T-helper 1 cell treated with Interleukin-12 subunit alpha and Interleukin-12 subunit beta and Interleukin-4 antibody, amounts not matched to agents 30 μg/mL and 1 μg/mL, for 36 hours (primary cell): ENCODE measurements around the gene GPR132.
A peak's percentile ranks its signal among the peaks of the same experiment; 100 is the strongest.
"Not testable (repeated sequence)": the region's sequence is repeated elsewhere in the genome, so short reads cannot be mapped to it uniquely, and the experiment has no call there.

Experiments used
- H3K27ac Mint-ChIP-seq: one replicate; pipeline ENCODE4 v1.8.0; 2021; ENCODE audit warnings: mild to moderate bottlenecking, mixed read lengths
- H3K27me3 Mint-ChIP-seq: one replicate; pipeline ENCODE4 v1.8.0; 2021; ENCODE audit warnings: low read depth, mixed read lengths
- H3K36me3 Mint-ChIP-seq: one replicate; pipeline ENCODE4 v1.8.0; 2021; ENCODE audit warnings: low read depth, mixed read lengths
- H3K4me1 Mint-ChIP-seq: one replicate; pipeline ENCODE4 v1.8.0; 2021; ENCODE audit warnings: low read depth, mixed read lengths
- H3K4me3 Mint-ChIP-seq: one replicate; pipeline ENCODE4 v1.8.0; 2021; ENCODE audit warnings: mild to moderate bottlenecking, moderate library complexity, mixed read lengths
- H3K9me3 Mint-ChIP-seq: one replicate; pipeline ENCODE4 v1.8.0; 2021; ENCODE audit warnings: mixed read lengths

GPR132 gene

DNA sequence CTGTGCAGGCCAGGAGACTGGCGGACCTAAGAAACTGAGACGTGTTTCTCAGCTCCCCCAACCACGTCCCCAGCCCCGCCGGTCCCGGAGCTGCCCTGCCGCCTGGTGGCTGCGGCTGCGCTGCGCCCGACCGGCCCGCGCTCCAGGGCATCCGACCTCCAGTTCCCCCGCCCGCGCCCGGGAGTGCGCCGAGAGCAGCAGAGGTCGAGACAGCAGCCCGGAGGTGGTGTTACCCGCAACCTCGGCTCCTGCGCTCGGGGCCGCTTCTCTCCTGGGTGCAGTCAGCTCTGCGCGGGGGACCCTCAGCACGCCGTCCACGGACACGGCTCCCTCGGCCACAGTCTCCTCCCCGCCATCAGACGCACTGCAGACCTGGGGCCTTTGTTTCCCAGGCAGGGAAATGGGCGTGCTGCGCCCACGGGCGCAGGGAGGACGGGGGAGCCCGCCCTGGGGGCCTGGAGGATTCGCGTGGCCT lies 21.6 kb upstream of the GPR132 start:
- no peaks in the 10 kb centered on the region for H3K9me3 Mint-ChIP-seq
- H3K27ac Mint-ChIP-seq = no peak overlapping the region
- peaks cover 27% of the 10 kb centered on the region for H3K27me3 Mint-ChIP-seq
- peaks cover 10% of the 10 kb centered on the region for H3K4me1 Mint-ChIP-seq
- no peaks in the 10 kb centered on the region for H3K36me3 Mint-ChIP-seq
- peak overlapping the region; percentile 74 for H3K4me3 Mint-ChIP-seq

GRCh38 chr14:105085766-105086165 lies 20.5 kb upstream of the GPR132 start:
- H3K36me3 Mint-ChIP-seq = no peaks in the 10 kb centered on the region
- no peaks in the 10 kb centered on the region for H3K9me3 Mint-ChIP-seq
- H3K27ac Mint-ChIP-seq = no peak overlapping the region
- peaks cover 9% of the 10 kb centered on the region for H3K4me1 Mint-ChIP-seq
- no peak overlapping the region for H3K4me3 Mint-ChIP-seq
- H3K27me3 Mint-ChIP-seq = peaks cover 27% of the 10 kb centered on the region

DNA sequence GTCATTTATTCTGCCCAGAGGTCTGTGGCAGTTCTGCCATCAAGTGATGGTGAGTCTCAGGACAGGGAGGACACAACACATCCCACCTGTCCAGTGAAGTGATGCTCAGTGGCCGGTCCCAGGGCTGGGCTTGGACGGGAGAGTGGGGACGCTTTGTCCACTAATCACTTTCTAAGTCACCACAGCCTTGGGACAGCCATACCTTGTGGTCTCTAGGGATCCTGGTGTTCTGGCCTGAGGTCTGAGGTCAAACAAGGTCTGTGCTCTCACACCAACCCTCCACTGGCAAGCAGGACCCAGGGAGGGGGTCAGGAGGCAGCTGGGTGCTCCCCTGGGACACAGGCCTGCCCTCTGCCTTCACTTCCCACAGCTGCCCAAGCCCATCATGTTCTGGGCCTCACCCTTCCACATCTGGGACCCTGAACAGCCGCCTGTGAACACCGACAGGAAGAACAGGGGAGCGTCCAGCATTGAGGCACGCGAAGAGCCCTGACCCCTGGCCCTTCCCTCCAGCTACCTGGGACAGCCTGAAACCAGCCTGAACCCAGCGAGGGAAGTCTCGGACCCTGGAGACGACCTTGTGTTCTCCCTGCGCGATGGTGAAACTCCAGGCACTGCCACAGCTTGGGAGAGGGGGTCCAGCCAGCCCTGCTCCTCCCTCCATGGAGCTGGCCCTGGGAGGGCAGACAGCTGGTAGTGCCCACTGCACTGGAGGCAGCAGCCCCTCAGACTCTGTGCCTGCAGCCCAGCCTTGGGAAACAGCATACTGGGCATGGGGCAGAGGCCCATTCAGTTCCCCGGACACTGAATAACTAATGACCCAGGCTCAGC lies 19.7 kb upstream of the GPR132 start:
- H3K4me3 Mint-ChIP-seq = no peak overlapping the region
- H3K9me3 Mint-ChIP-seq = no peaks in the 10 kb centered on the region
- H3K4me1 Mint-ChIP-seq = peaks cover 5% of the 10 kb centered on the region
- H3K27ac Mint-ChIP-seq = no peak overlapping the region
- peaks cover 29% of the 10 kb centered on the region for H3K27me3 Mint-ChIP-seq
- no peaks in the 10 kb centered on the region for H3K36me3 Mint-ChIP-seq

DNA sequence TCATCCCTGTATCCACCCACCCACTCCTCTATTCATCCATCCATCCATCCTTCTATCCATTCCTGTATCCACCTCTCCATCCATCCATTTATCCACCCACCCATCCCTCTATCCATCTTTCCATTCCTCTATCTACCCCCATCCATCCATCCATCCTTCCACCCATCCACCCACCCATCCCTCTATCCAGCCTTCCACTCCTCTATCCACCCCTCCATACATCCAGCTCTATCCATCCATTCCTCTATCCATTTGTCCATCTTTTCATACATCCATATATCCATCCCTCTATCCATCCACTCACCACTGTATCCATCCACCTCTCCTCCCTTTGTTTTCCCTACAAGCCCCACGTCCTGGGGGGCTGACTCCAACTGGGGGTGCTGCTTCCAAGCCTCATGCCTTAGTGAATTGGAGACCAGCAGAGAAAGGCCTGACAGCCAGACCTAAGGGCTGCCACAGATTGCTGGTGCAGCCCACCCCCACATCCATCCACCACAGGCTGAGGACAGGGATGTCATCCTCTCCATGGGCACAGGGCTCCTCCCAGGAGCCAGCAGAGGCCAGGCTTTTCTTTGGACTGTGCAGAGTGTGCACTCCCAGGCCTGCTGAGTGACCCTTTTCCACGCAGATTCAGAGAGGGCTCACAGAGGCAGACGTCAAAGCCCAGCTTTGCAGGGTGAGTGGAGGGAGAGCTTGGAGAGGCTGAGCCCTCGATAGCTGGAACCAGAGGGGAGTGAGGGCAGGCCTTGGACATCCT lies 18.9 kb upstream of the GPR132 start:
- Mint-ChIP-seq H3K4me3 (no peak overlapping the region), H3K27me3 (peaks cover 29% of the 10 kb centered on the region), H3K9me3 (no peaks in the 10 kb centered on the region), H3K27ac (no peak overlapping the region), H3K4me1 (peaks cover 5% of the 10 kb centered on the region), H3K36me3 (no peaks in the 10 kb centered on the region)

DNA sequence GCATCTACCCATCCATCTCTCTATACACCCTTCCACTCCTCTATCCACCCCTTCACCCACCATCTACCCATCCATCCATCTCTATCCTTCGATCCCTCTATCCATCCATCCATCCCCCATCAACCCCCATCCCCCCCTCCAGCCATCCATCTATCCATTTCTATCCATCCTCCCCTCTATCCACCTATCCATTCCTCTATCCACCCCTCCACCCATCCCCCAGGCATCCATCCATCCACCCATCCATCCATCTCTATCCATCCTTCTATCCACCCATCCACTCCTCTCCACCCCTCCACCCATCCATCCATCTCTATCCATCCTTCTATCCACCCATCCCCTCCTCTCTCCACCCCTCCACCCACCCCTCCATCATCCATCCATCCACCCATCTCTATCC lies 17.5 kb upstream of the GPR132 start:
- Mint-ChIP-seq H3K9me3 (no peaks in the 10 kb centered on the region), H3K27ac (no peak overlapping the region), H3K4me1 (peaks cover 5% of the 10 kb centered on the region), H3K27me3 (peaks cover 18% of the 10 kb centered on the region), H3K4me3 (no peak overlapping the region), H3K36me3 (no peaks in the 10 kb centered on the region)

DNA sequence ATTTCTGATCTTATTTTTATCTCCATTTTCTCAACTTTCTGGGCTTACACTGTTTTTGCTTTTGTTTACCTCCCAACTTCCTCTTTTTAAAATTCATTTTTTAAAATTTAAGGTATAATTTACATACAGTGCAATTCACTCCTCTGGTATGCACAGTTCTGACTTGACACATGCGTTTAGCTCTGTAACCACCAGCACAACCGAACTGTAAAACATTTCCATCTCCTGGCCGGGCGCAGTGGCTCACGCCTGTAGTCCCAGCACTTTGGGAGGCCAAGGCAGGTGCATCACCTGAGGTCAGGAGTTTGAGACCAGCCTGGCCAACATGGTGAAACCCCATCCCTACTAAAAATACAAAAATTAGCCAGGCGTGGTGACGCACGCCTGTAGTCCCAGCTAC lies 16.2 kb upstream of the GPR132 start:
- H3K9me3 Mint-ChIP-seq, H3K4me3 Mint-ChIP-seq, H3K27ac Mint-ChIP-seq: not testable (repeated sequence)

GRCh38 chr14:105080161-105080560 lies 14.9 kb upstream of the GPR132 start:
- peaks cover 11% of the 10 kb centered on the region for H3K4me1 Mint-ChIP-seq
- no peak overlapping the region for H3K27ac Mint-ChIP-seq
- H3K9me3 Mint-ChIP-seq = no peaks in the 10 kb centered on the region
- peaks cover 18% of the 10 kb centered on the region for H3K27me3 Mint-ChIP-seq
- H3K4me3 Mint-ChIP-seq = no peak overlapping the region
- H3K36me3 Mint-ChIP-seq = no peaks in the 10 kb centered on the region

More for the DNA sequence above, 16.2 kb upstream of the GPR132 start:
- not testable (repeated sequence) for H3K36me3 Mint-ChIP-seq, H3K4me1 Mint-ChIP-seq
- H3K27me3 Mint-ChIP-seq = peaks cover 18% of the 10 kb centered on the region

DNA sequence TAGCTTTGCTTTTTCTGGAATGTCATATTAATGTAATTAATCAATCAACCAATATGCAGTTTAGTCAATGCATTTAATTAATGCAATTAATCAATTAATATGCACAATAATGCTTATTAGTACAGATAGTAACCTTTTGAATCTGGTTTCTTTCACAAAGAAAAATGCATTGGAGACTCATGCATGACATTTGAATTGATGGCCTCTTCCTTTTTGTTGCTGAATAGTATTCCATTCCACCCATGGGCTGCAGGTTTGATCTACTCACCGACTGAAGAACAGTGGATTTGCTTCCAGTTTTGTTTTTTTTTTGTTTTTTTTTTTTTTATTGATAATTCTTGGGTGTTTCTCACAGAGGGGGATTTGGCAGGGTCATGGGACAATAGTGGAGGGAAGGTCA lies 13.1 kb upstream of the GPR132 start:
- Mint-ChIP-seq H3K4me1 (peaks cover 11% of the 10 kb centered on the region), H3K27me3 (peaks cover 5% of the 10 kb centered on the region), H3K4me3 (no peak overlapping the region), H3K9me3 (no peaks in the 10 kb centered on the region), H3K27ac (no peak overlapping the region), H3K36me3 (no peaks in the 10 kb centered on the region)

DNA sequence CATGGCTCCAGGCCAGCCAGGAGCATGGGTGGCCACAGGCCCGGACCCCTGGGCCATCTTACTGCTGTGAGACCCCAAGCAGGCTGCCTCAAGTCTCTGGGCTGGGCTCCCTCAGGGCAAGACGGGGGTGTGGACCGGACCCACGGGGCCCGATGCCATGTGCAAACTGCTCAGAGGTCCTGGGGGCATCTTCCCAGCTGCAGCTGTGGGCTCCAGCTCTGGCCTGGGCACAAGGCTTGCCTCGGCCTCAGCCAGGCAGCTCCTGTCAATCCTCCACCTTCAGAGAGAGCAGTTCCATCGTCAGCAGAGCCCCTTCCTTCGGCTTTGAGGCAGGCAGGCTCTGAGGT lies 12.4 kb upstream of the GPR132 start:
- H3K4me1 Mint-ChIP-seq = peaks cover 11% of the 10 kb centered on the region
- H3K9me3 Mint-ChIP-seq = no peaks in the 10 kb centered on the region
- H3K36me3 Mint-ChIP-seq = no peaks in the 10 kb centered on the region
- H3K27me3 Mint-ChIP-seq = peaks cover 5% of the 10 kb centered on the region
- H3K4me3 Mint-ChIP-seq = no peak overlapping the region
- H3K27ac Mint-ChIP-seq = no peak overlapping the region

DNA sequence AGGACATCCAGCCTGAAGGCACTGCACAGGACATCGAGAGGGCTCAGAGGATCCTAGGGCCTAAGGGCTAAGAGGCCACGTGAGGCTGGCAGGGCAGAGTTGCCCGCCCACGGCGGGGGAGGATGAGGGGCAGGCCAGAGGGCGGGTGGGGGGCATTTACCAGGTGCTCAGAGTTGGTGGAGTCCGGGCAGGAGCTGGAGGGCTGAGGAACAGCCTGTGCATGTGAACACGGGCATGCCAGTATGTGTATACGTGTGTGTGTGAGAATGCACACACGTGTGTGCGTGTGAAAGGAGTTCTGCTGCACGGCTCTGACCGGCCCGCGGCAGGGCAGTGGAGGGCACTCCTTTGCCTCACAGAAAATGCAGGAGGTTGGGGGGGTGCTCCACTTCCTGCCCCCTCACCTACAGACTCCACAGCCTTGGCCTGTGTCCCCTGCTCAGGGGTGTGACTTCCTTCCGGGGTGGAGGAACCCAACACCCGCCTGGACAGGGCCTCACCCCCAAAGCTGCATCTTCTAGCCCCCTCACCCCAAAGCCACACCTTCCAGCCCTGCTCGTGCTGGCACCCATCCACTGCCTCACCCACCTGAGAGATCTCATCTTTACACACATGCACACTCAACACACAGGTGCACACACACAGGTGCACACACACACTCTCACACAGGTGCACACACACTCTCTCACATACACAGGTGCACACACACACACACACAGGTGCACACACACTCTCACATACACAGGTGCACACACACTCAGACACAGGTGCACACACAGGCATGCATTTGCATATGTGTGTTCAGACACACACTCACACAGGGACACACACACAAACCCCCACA lies 11.8 kb upstream of the GPR132 start:
- H3K4me3 Mint-ChIP-seq = no peak overlapping the region
- H3K27me3 Mint-ChIP-seq = peaks cover 8% of the 10 kb centered on the region
- H3K4me1 Mint-ChIP-seq = peaks cover 11% of the 10 kb centered on the region
- no peaks in the 10 kb centered on the region for H3K9me3 Mint-ChIP-seq
- H3K36me3 Mint-ChIP-seq = no peaks in the 10 kb centered on the region
- H3K27ac Mint-ChIP-seq = peak overlapping the region; percentile 0

DNA sequence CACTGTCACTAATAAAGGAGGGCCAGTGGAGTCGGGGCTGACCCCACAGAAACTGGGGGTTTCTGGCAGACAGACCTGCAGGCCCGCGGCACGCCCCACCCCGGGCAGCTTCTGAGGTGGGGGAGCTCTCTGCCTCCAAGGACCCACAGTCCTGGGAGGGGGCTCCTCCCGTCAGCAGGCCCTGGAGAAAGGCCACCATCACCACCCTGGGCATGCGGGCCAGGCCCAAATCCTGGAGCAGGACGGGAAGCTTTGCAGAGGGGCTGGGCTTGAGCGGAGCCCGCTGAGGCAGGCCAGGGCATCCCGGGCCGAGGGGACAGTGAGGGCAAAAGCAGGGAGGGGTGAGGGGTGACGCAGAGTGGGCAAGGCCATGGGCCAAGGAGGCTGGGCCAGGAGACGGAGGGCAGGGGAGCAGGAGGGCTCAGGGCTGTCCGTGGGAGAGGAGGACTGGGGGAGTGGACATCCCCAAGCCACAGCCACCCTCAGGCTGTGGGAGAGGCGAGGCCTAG lies 11.1 kb upstream of the GPR132 start:
- H3K9me3 Mint-ChIP-seq = no peaks in the 10 kb centered on the region
- no peak overlapping the region for H3K4me3 Mint-ChIP-seq
- H3K27me3 Mint-ChIP-seq = peaks cover 15% of the 10 kb centered on the region
- H3K4me1 Mint-ChIP-seq = peaks cover 14% of the 10 kb centered on the region
- no peaks in the 10 kb centered on the region for H3K36me3 Mint-ChIP-seq
- H3K27ac Mint-ChIP-seq = no peak overlapping the region

DNA sequence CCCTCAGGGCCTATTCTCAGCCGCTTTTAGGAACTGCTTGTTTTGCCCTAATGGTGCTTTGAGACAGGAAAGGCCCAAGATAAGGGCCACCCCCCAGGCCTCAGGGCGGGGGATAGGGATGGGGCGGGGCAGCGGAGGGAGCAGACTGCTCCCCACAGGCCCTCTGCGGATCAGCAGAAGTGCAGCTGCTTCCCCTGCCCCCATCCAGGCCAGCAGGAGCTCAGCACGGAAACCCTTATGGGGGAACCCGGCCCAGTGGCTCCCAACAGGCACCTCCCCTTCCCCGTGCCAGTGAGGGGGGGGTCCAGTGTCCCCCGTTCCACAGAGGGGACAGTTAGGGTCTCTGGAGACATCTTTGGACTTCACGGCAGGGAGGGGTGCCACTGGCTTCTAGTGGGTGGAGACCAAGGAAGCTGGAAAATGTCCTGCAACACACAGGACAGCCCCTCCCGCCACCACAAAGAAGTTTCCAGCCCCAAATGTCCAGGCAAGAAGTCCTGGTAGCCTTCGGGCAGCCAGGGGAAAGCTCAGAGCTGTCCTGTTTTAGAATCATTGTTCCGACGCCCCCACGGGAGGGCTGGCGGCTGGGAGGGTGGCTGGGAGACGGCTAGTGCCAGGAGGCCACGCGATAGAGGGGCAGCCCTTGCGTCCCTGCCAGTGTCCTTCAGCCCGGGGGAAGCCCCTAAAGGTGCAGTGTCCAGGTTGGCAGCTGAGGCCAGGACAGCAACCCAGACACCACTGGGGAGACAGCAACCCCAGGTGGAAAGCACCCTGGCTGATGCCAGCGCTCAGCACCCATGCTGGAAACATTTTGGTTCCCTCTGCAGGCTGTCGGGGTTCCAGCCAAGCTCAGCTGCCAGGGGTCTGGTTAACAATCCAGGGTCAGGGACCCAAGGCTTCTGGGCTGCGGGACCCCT lies 10.4 kb upstream of the GPR132 start:
- H3K9me3 Mint-ChIP-seq = no peaks in the 10 kb centered on the region
- H3K27ac Mint-ChIP-seq = no peak overlapping the region
- H3K36me3 Mint-ChIP-seq = no peaks in the 10 kb centered on the region
- H3K4me3 Mint-ChIP-seq = no peak overlapping the region
- peaks cover 16% of the 10 kb centered on the region for H3K4me1 Mint-ChIP-seq
- H3K27me3 Mint-ChIP-seq = peaks cover 16% of the 10 kb centered on the region

GRCh38 chr14:105074601-105075053 lies 9.4 kb upstream of the GPR132 start:
- H3K4me1 Mint-ChIP-seq = peaks cover 26% of the 10 kb centered on the region
- H3K4me3 Mint-ChIP-seq = no peak overlapping the region
- H3K9me3 Mint-ChIP-seq = no peaks in the 10 kb centered on the region
- no peaks in the 10 kb centered on the region for H3K36me3 Mint-ChIP-seq
- H3K27ac Mint-ChIP-seq = no peak overlapping the region
- peaks cover 10% of the 10 kb centered on the region for H3K27me3 Mint-ChIP-seq
